ENCODE measurements around the gene CDK19.

Gene CDK19

DNA sequence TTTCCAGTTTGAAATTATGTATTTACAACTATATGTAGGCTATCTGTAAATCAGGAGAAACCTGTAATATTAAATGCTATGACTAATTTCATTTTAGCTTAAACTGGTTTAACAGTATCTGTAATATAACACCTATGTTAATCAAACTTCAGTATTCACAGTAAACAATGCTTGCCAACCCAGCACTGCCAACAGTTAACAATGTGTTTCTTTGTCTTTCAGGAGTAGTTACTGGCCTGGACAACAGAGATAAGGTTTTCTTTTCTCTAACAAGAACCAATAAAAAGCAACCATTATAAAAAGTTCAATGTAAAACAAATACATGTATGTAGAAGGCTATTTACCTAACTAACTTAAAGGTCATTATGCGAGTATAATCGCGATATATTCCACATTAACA lies 158.8 kb downstream of the CDK19 start:
- TF ChIP-seq, protein P1, sequence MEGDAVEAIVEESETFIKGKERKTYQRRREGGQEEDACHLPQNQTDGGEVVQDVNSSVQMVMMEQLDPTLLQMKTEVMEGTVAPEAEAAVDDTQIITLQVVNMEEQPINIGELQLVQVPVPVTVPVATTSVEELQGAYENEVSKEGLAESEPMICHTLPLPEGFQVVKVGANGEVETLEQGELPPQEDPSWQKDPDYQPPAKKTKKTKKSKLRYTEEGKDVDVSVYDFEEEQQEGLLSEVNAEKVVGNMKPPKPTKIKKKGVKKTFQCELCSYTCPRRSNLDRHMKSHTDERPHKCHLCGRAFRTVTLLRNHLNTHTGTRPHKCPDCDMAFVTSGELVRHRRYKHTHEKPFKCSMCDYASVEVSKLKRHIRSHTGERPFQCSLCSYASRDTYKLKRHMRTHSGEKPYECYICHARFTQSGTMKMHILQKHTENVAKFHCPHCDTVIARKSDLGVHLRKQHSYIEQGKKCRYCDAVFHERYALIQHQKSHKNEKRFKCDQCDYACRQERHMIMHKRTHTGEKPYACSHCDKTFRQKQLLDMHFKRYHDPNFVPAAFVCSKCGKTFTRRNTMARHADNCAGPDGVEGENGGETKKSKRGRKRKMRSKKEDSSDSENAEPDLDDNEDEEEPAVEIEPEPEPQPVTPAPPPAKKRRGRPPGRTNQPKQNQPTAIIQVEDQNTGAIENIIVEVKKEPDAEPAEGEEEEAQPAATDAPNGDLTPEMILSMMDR (IDR thresholded peaks at IDR 0.05; ENCODE audit: insufficient read depth, low read depth, low read length, missing control alignments) = no peak
- no peak overlapping the region for H3K4me3 ChIP-seq (ENCODE audit: low read length)
- DNase-seq (ENCODE audit: low read depth) = peak; percentile 69

DNA sequence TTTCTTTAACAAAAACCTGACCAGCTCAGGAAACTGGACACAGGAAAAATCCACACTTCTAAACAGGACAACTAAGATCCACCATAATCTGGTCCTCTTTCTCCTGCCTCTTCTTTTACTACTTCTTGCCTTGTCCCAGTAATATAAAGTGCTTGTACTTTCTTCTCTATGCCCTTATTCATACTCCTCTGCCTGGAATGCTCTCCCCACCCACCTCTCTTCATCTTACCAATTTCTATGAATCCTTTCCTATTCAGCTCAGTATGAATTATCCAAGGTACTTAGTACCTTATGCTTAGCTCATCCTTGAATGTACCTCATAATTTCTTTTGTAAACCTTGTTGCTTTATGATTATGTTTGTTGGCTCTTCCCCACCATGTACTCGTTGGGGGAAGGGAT lies 159.4 kb downstream of the CDK19 start:
- no peak overlapping the region for H3K4me3 ChIP-seq (ENCODE audit: low read length)
- TF ChIP-seq, protein P1 (IDR thresholded peaks at IDR 0.05; ENCODE audit: insufficient read depth, low read depth, low read length, missing control alignments) = no peak
- DNase-seq (ENCODE audit: low read depth) = no peak

DNA sequence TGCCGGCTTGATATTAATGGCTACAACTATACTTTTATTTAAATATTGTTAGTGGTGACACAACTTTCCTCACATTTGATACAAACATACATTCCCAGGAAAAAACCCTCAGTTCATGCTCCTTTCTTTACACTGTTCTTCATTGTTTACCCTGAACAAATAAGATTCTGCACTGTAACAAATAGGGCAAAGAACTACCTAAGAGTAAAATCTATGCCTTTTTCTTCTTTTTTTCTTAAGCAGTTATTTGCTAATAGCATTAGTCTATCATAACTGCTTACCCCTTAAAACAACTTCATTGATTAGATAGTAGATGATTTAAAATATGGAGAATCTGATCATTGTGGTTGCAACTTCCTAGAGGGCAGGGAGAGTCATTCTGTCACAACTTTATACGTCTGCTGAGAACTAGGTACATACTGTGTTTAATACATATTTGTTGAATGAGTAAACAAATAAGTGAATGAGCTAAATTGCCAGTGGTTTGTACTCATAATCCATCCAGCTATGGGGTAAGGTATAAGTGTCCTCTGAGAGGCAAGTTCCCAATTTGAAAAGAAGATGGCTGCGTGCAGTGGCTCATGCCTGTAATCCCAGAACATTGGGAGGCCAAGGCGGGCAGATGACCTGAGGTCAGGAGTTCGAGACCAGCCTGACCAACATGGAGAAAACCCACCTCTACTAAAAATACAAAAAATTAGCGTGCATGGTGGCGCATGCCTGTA lies 161.0 kb downstream of the CDK19 start:
- no peak overlapping the region for H3K4me3 ChIP-seq (ENCODE audit: low read length)
- peak; percentile 64 for DNase-seq (ENCODE audit: low read depth)
- TF ChIP-seq, protein P1 (IDR thresholded peaks at IDR 0.05; ENCODE audit: insufficient read depth, low read depth, low read length, missing control alignments) = no peak

DNA sequence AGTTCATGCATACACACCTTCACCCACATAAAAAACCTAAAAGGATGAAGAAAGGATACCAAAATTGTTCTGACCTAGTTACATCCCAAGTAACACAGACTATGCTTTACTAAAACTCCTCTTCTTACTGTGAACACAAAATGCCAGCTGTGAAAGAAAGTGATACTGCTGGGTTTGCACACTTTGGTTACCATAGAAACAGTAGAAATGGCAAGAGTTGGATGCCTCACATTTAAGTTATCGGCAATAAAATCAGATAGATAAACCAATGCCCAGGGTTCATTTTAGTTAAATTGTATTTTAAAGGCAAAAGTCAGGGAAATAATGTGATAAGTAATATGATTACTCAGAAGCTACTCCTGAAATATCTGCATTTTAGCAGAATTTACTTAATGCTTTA lies 161.9 kb downstream of the CDK19 start:
- no peak for DNase-seq (ENCODE audit: low read depth)
- TF ChIP-seq, protein P1 (IDR thresholded peaks at IDR 0.05; ENCODE audit: insufficient read depth, low read depth, low read length, missing control alignments) = no peak
- no peak overlapping the region for H3K4me3 ChIP-seq (ENCODE audit: low read length)

- H3K4me3 ChIP-seq (ENCODE audit: low read length) = no peak overlapping the region
- TF ChIP-seq, protein P1 (IDR thresholded peaks at IDR 0.05; ENCODE audit: insufficient read depth, low read depth, low read length, missing control alignments) = no peak
- DNase-seq (ENCODE audit: low read depth) = peak; percentile 59
These were observed 162.7 kb downstream of the CDK19 start for GRCh38 chr6:110652520-110652919.

GRCh38 chr6:110650755-110651154 lies 164.5 kb downstream of the CDK19 start:
- no peak for DNase-seq (ENCODE audit: low read depth)
- TF ChIP-seq, protein P1 (IDR thresholded peaks at IDR 0.05; ENCODE audit: insufficient read depth, low read depth, low read length, missing control alignments) = no peak
- H3K4me3 ChIP-seq (ENCODE audit: low read length) = no peak overlapping the region

GRCh38 chr6:110649704-110650103 lies 165.6 kb downstream of the CDK19 start:
- no peak overlapping the region for H3K4me3 ChIP-seq (ENCODE audit: low read length)
- no peak for DNase-seq (ENCODE audit: low read depth)
- TF ChIP-seq, protein P1 (IDR thresholded peaks at IDR 0.05; ENCODE audit: insufficient read depth, low read depth, low read length, missing control alignments) = no peak

Data from epithelial cell of esophagus (primary cell).